ENCODE measurements around the gene ACSF3.

Gene ACSF3

DNA sequence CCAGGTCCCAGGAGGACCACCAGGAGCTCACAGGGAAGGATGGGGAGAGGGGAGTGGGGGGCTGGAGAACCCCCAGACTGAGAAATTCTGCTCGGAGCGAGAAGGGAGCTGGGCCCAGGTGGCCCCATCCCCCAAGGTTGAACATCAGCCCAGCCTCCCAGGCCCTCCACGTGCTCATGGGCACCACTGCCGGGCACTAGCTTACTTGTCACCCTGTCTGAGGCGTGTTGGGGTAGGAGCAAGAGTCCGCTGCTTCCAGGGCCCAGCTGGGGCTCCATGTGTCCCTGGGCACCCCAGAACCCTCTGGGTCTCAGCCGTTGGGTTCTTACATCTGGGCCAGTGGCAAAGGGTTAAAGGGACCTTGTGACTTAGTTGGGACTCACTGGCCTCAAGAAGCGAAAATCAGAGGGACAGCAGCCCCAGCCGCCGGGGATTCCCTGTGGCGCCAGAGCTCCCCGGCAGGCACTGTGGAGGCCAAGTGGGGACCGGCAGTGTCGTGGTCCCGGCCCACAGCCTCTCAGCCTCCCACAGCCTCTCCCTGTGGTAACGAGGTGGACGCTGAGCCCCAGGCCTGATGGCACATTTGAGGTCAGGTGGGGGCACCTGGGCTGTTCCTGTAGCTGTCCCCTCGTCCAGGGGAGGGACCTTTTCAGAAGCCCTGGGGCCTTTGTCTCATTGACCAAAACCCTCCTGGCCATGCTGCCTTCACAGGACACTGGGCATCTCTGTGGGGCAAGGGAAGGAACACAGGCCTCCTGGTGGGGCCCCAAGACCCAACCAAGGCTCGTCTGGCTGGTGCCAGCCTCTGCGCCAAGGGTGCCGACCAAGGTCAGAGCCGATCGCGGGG is 44.2 kb downstream of the ACSF3 start:
- Histone ChIP-seq H3K4me3 (ENCODE audit: low read length) (no peak overlapping the region), H3K9ac (ENCODE audit: low read length) (no peak overlapping the region), H3K4me1 (ENCODE audit: control insufficient read depth, insufficient read depth, low read length) (no peaks in the 10 kb centered on the region), H3K27ac (ENCODE audit: low read depth, low read length) (no peak overlapping the region), H3K36me3 (ENCODE audit: control insufficient read depth, insufficient read depth, low read length) (peaks cover 26% of the 10 kb centered on the region), H3K27me3 (ENCODE audit: control insufficient read depth, insufficient read depth, low read length) (no peaks in the 10 kb centered on the region)

DNA sequence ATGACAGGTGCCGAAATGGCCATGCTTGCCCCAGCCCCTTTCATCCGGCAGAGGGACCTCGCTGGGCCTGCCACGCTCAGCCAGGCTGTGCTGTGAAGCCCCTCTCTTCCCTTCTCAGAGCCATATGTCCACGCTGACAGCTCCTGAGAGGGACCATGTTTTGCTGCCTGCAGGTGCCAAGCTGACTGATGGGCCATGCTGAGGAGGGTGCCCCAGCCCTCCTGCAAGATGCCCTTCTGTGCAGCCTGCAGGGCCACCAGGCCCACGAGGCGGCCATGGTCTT is 44.8 kb downstream of the ACSF3 start:
- Histone ChIP-seq H3K36me3 (ENCODE audit: control insufficient read depth, insufficient read depth, low read length) (peaks cover 21% of the 10 kb centered on the region), H3K4me1 (ENCODE audit: control insufficient read depth, insufficient read depth, low read length) (no peaks in the 10 kb centered on the region), H3K9ac (ENCODE audit: low read length) (no peak overlapping the region), H3K27me3 (ENCODE audit: control insufficient read depth, insufficient read depth, low read length) (no peaks in the 10 kb centered on the region), H3K4me3 (ENCODE audit: low read length) (no peak overlapping the region), H3K27ac (ENCODE audit: low read depth, low read length) (no peak overlapping the region)

DNA sequence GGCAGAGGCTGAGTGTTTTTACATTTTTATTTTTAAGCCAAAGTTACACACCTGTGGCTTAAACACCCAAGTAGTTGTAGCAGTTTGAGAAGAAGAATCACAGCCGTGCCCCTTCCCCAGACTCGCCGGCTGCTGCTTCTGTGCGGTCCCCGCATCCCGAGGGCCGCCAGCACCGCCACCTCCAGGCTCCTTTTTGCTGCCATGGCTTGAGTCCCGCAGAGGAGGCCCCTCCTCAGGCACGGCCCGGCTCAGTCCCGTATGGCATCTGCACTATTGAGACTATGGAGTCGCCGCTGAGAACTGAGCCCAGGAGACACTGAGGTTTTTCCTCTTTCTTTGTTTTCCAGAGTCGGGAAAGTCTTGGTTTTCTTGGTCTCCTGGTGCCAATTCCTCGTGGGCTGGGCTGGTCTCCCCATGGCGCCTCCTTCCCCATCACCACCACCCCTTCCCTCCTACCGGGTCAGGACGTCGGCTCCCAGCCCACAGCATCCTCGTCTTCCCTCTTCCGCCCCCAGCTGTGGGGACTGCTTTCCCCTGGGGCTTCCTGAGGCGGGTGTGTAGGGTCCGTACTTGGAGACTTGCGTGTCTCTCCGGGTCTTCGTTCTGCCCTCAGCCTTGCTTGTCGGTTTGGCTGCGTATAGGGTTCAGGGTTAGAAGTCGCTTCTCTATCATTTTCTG is 45.3 kb downstream of the ACSF3 start:
- no peak overlapping the region for H3K9ac ChIP-seq (ENCODE audit: low read length)
- H3K27me3 ChIP-seq (ENCODE audit: control insufficient read depth, insufficient read depth, low read length) = no peaks in the 10 kb centered on the region
- H3K4me3 ChIP-seq (ENCODE audit: low read length) = no peak overlapping the region
- H3K4me1 ChIP-seq (ENCODE audit: control insufficient read depth, insufficient read depth, low read length) = no peaks in the 10 kb centered on the region
- peaks cover 16% of the 10 kb centered on the region for H3K36me3 ChIP-seq (ENCODE audit: control insufficient read depth, insufficient read depth, low read length)
- no peak overlapping the region for H3K27ac ChIP-seq (ENCODE audit: low read depth, low read length)

DNA sequence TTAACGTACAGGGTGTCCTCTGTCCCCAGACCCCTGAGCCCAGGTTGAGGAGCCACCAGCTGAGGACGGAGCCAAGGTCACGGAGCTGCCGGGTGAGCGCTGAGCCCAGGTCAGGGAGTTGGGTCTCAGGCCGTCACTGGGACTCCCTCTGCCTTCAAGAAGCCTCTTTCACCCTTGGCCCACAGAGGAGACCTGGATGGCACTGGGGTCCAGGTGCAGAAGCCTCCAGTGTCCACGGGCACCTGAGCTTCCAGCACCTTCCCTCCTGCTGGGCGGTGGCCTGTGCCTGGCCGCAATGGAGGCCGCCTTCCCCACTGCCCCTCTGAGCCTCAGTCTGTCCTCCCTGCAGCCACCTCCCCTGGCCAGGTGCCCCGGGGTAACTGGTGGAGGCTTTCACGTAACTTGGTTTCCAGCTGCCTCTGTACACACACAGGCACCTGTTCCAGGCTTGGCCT is 46.3 kb downstream of the ACSF3 start:
- no peaks in the 10 kb centered on the region for H3K27me3 ChIP-seq (ENCODE audit: control insufficient read depth, insufficient read depth, low read length)
- no peaks in the 10 kb centered on the region for H3K4me1 ChIP-seq (ENCODE audit: control insufficient read depth, insufficient read depth, low read length)
- H3K9ac ChIP-seq (ENCODE audit: low read length) = no peak overlapping the region
- H3K4me3 ChIP-seq (ENCODE audit: low read length) = no peak overlapping the region
- H3K36me3 ChIP-seq (ENCODE audit: control insufficient read depth, insufficient read depth, low read length) = peaks cover 16% of the 10 kb centered on the region
- no peak overlapping the region for H3K27ac ChIP-seq (ENCODE audit: low read depth, low read length)

DNA sequence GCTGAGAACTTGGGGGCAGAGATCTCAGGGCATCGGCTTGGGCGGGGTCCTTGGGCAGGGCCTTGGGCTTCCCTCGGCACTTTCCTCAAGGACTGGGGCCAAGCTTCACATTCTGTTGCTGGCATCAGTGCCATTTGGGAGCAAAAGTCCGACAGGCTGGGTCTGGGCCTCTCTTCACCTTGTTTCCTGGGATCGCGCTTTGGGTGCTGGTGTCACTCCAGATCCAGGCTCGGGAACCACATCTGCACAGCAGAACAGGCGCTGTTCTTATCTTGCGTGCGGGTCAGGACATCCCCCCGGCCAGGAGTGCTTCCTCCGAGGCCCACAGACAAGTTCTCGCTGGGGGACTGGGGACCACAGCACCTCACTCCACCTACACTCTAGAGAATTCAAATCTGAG is 46.7 kb downstream of the ACSF3 start:
- H3K27me3 ChIP-seq (ENCODE audit: control insufficient read depth, insufficient read depth, low read length) = no peaks in the 10 kb centered on the region
- peaks cover 18% of the 10 kb centered on the region for H3K36me3 ChIP-seq (ENCODE audit: control insufficient read depth, insufficient read depth, low read length)
- H3K27ac ChIP-seq (ENCODE audit: low read depth, low read length) = no peak overlapping the region
- no peak overlapping the region for H3K4me3 ChIP-seq (ENCODE audit: low read length)
- H3K4me1 ChIP-seq (ENCODE audit: control insufficient read depth, insufficient read depth, low read length) = no peaks in the 10 kb centered on the region
- no peak overlapping the region for H3K9ac ChIP-seq (ENCODE audit: low read length)

DNA sequence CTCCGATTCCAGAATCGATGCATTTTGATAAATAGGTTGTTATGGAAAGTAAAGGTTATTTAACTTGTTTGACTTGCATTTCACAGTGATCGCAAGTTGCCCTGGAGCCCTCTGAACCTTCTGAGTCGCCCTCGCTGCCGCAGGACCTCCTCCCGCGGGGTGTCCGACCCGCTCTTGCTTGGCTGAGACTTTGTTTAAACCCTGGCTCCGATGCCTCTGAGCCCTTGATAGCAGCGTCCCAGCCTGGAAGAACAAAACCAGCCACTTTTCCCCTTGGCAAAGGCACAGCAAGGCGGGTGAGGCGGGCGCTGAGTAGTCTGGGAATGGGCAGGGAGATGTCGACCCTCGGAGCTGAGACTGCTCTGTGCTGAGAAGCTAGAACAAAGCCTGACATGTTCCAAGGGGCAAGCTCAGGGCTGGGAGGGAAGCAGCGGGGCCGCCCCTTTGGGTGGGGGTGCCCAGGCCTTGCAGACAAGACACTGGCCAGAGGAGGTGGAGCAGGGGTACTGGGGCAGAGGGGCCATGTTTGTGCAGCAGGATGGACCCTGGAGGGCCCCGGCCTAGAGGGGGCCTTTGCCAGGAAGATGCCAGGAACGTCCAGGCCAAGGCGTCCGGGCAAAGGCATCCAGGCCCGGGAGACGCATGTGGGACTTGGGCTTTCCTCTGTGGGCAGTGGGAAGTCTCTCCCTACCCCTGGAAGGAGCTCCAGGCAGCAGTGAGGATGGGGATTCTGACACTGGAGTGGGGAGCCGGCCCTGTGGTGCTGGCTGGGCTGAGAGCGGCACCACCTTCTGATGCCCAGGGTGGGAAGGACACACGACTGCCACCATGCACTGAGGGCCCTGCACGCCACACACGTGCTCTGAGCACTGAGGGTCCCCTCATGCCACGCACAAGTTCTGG is 47.6 kb downstream of the ACSF3 start:
- Histone ChIP-seq H3K36me3 (ENCODE audit: control insufficient read depth, insufficient read depth, low read length) (peaks cover 26% of the 10 kb centered on the region), H3K27me3 (ENCODE audit: control insufficient read depth, insufficient read depth, low read length) (no peaks in the 10 kb centered on the region), H3K27ac (ENCODE audit: low read depth, low read length) (no peak overlapping the region), H3K4me3 (ENCODE audit: low read length) (no peak overlapping the region), H3K9ac (ENCODE audit: low read length) (no peak overlapping the region), H3K4me1 (ENCODE audit: control insufficient read depth, insufficient read depth, low read length) (no peaks in the 10 kb centered on the region)

DNA sequence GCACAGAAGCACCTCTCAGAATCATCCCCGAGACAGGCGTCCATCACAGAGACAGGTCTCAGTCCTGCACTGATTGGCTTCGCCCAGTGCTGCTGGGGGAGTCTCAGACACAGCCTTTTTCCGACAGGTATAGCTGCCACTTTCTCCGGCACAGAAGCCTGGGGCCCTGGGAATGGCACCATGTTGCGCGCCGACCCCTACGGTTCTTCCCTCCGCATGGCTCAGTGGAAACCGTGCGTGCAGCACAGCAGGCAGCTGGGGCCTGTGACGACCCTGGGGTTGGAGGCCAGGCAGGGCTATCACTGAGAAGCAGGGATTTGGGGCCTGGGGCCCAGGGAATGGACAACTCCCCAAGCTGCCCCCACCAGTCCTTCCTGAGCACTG is 48.2 kb downstream of the ACSF3 start:
- no peaks in the 10 kb centered on the region for H3K27me3 ChIP-seq (ENCODE audit: control insufficient read depth, insufficient read depth, low read length)
- H3K9ac ChIP-seq (ENCODE audit: low read length) = no peak overlapping the region
- peaks cover 26% of the 10 kb centered on the region for H3K36me3 ChIP-seq (ENCODE audit: control insufficient read depth, insufficient read depth, low read length)
- no peak overlapping the region for H3K27ac ChIP-seq (ENCODE audit: low read depth, low read length)
- H3K4me1 ChIP-seq (ENCODE audit: control insufficient read depth, insufficient read depth, low read length) = no peaks in the 10 kb centered on the region
- no peak overlapping the region for H3K4me3 ChIP-seq (ENCODE audit: low read length)

DNA sequence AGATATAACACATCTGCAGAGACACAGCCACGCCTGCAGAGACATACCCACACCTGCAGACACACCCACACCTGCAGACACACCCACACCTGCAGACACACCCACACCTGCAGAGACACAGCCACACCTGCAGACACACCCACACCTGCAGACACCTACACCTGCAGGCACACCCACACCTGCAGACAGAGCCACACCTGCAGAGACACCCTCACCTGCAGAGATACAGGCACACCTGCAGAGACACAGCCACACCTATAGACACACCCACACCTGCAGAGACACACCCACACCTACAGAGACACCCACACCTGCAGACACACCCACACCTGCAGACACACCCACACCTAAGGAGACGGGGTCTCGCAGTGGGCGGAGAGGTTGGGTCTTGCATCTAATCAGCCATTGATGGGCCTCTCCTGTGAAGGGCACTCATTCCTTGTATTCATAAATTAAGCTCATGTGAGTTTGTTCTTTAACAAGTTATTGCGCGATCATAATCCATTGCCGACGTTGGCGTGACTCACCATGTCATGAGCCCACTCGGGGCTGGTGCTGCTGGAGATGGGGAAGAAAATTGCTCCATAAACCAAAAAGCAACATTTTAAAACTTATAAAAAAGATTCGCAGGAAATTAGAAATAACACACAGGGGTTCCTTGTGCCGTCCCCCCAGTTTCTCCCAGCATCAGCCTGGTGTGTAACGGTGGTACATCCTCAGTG is 49.0 kb downstream of the ACSF3 start:
- Histone ChIP-seq H3K4me1 (ENCODE audit: control insufficient read depth, insufficient read depth, low read length) (no peaks in the 10 kb centered on the region), H3K27ac (ENCODE audit: low read depth, low read length) (no peak overlapping the region), H3K27me3 (ENCODE audit: control insufficient read depth, insufficient read depth, low read length) (no peaks in the 10 kb centered on the region), H3K9ac (ENCODE audit: low read length) (no peak overlapping the region), H3K36me3 (ENCODE audit: control insufficient read depth, insufficient read depth, low read length) (peaks cover 22% of the 10 kb centered on the region), H3K4me3 (ENCODE audit: low read length) (no peak overlapping the region)

DNA sequence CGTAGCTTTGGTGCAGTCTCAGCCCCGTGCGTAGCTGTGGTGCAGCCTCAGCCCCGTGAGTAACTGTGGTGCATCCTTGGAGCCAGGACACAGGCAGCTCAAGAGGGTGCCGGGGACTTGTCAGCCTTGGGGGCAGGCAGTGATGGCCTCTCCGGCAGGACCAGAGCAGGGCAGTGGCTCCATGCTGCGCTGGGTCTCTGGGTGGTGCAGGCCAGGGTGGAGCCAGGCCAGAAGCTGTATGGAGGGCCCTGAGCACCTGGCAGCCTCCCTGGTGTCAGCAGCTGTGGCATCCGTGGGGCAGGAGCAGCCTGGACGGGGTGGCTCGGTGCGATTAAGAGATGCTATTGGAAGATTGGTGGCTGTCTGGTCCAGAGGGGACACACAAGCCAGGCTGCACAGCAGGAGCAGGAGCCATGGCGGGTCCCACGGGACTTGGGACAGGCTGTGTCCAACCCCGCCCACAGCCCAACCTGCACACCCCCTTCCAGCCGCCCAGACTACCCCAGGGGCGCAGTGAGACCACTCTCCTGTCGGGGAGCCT is 49.6 kb downstream of the ACSF3 start:
- no peak overlapping the region for H3K27ac ChIP-seq (ENCODE audit: low read depth, low read length)
- peaks cover 22% of the 10 kb centered on the region for H3K36me3 ChIP-seq (ENCODE audit: control insufficient read depth, insufficient read depth, low read length)
- no peak overlapping the region for H3K4me3 ChIP-seq (ENCODE audit: low read length)
- no peaks in the 10 kb centered on the region for H3K27me3 ChIP-seq (ENCODE audit: control insufficient read depth, insufficient read depth, low read length)
- no peaks in the 10 kb centered on the region for H3K4me1 ChIP-seq (ENCODE audit: control insufficient read depth, insufficient read depth, low read length)
- H3K9ac ChIP-seq (ENCODE audit: low read length) = no peak overlapping the region

DNA sequence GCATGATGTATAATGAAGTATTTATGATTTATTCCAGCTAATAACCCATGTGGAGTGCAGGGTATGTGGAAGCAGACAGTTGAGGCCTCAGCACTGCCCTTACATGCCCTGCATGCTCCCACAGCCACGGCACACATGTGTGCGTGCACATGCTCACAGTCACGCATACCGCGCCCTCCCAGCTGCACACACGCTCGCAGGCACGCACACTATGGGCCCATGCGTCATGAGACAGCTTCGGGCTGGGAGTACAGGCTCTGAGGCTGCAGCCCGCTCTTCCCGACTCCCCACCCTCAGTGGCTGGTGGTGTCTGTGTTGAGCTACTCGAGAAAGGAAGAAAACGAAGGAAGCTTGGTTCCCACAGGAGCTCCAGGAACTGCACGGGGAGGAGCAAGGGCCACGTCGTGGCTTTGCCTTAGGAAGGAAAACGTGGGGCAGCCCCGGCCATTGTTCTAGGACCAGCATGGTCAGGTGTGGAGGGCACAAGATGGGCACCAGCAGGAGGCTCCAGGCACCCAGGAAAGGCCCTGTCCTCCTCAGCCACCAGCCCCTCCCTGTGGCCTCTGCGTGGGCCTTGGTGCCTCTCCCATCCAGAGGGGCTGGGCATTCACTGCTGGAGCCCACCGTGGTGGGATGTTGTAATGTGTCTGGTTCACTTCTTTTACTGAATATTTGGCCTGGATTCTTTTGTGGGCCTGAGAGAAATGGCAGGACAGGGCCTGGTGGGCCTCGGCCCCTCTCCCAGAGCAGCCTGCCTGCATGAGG is 50.4 kb downstream of the ACSF3 start:
- Histone ChIP-seq H3K27me3 (ENCODE audit: control insufficient read depth, insufficient read depth, low read length) (no peaks in the 10 kb centered on the region), H3K27ac (ENCODE audit: low read depth, low read length) (no peak overlapping the region), H3K4me3 (ENCODE audit: low read length) (no peak overlapping the region), H3K36me3 (ENCODE audit: control insufficient read depth, insufficient read depth, low read length) (peaks cover 22% of the 10 kb centered on the region), H3K9ac (ENCODE audit: low read length) (no peak overlapping the region), H3K4me1 (ENCODE audit: control insufficient read depth, insufficient read depth, low read length) (no peaks in the 10 kb centered on the region)

DNA sequence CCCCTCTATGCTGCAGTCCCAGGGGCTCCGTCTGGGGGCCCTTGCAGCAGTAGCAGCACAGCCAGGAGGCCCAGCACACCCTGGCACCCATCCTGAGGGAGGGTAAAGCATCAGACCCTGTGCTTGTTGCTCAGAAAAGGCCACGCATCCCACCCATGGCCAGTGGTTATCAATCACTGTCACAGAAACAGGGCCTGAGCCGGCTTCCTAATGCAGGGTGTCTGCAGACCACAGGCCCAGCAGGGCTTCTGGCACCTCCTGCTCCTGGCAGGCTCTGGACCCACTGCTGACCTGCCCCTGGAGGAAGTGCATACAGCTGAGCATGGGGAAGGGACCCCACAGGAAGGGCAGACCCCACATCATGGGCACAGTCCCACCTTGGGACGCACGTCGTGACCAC is 51.0 kb downstream of the ACSF3 start:
- Histone ChIP-seq H3K27me3 (ENCODE audit: control insufficient read depth, insufficient read depth, low read length) (no peaks in the 10 kb centered on the region), H3K27ac (ENCODE audit: low read depth, low read length) (no peak overlapping the region), H3K4me1 (ENCODE audit: control insufficient read depth, insufficient read depth, low read length) (no peaks in the 10 kb centered on the region), H3K4me3 (ENCODE audit: low read length) (no peak overlapping the region), H3K36me3 (ENCODE audit: control insufficient read depth, insufficient read depth, low read length) (peaks cover 22% of the 10 kb centered on the region), H3K9ac (ENCODE audit: low read length) (no peak overlapping the region)
